SK-N-SH (cell line): ENCODE data around the gene HSD11B1. TPM values are rescaled to one million over a fixed set of nuclear protein-coding genes. Genes with fewer than 3 reads are reported as not detected.

Source experiments
- CTCF ChIA-PET: fragments of 300-600, 350-600 bp; formaldehyde crosslinking; extraction: SDS; loops from one replicate; lab custom pipeline; 2021; lab: Yijun Ruan, JAX
- POLR2A ChIA-PET: fragments of 350-600 bp; sonication (Branson Sonifier 250); formaldehyde crosslinking; extraction: SDS; loops from one replicate; lab custom pipeline; 2020; ENCODE audit warnings: antibody characterized with exemption, inconsistent platforms; lab: Yijun Ruan, JAX
- DNase-seq: peaks from one replicate; pipeline ENCODE4 v3.0.0; 2012
- H2AFZ ChIP-seq: fragments of 200-600 bp; sonication (generic); 2 replicates; pipeline ENCODE4 v1.8.1; 2016; ENCODE audit warnings: antibody characterized with exemption, mild to moderate bottlenecking, low read depth
- H3F3A ChIP-seq: fragments of 200-600 bp; sonication (generic); replicated peaks from 2 replicates; pipeline ENCODE3; 2016; ENCODE audit warnings: antibody characterized with exemption, mild to moderate bottlenecking; ENCODE audit not compliant: insufficient read depth
- H3K27ac ChIP-seq, 2 experiments: fragments of 200-500 bp in 1 of 2; fragments of 200-600 bp in 1 of 2; sonication (Bioruptor generic) in 1 of 2; sonication (generic), shearing (Covaris generic) in 1 of 2; 2 replicates each; pipeline versions ENCODE4 v1.5.1 to v1.6.1; 2014 to 2016; ENCODE audit warnings: low read depth in 2 of 2, inconsistent platforms in 1 of 2, low read length in 1 of 2, mild to moderate bottlenecking in 1 of 2, mixed read lengths in 1 of 2
- H3K27me3 ChIP-seq: fragments of 200-600 bp; sonication (generic), shearing (Covaris generic); 2 replicates; pipeline ENCODE4 v1.6.1; 2016; ENCODE audit warnings: mixed run types; ENCODE audit not compliant: insufficient read depth
- H3K36me3 ChIP-seq, 2 experiments: fragments of 200-500 bp in 1 of 2; fragments of 200-600 bp in 1 of 2; sonication (Bioruptor generic) in 1 of 2; sonication (generic) in 1 of 2; replicated peaks in 1 of 2; 2 replicates each; pipeline versions ENCODE3 to v1.5.1; 2014 to 2016; ENCODE audit warnings: low read length in 1 of 2, mild to moderate bottlenecking in 1 of 2; ENCODE audit not compliant: insufficient read depth in 2 of 2, control insufficient read depth in 1 of 2
- H3K4me1 ChIP-seq, 2 experiments: fragments of 200-500 bp in 1 of 2; fragments of 200-600 bp in 1 of 2; sonication (Bioruptor generic) in 1 of 2; sonication (generic), shearing (Covaris generic) in 1 of 2; 2 replicates each; pipeline versions ENCODE4 v1.5.1 to v1.6.1; 2014 to 2016; ENCODE audit warnings: low read depth in 1 of 2, low read length in 1 of 2, mixed run types in 1 of 2; ENCODE audit not compliant: insufficient read depth in 2 of 2, control insufficient read depth in 1 of 2
- H3K4me2 ChIP-seq: fragments of 200-600 bp; sonication (generic), shearing (Covaris generic); 2 replicates; pipeline ENCODE4 v1.6.1; 2017; ENCODE audit warnings: mixed run types
- H3K4me3 ChIP-seq, 2 experiments: fragments of 200-500 bp in 1 of 2; fragments of 200-600 bp in 1 of 2; sonication (Bioruptor generic) in 1 of 2; sonication (generic), shearing (Covaris generic) in 1 of 2; 2 replicates each; pipeline versions ENCODE4 v1.5.1 to v1.8.1; 2014 to 2016; ENCODE audit warnings: low read depth in 2 of 2, inconsistent platforms in 1 of 2, low read length in 1 of 2, mild to moderate bottlenecking in 1 of 2, mixed read lengths in 1 of 2, moderate library complexity in 1 of 2
- H3K79me2 ChIP-seq: fragments of 200-600 bp; sonication (generic); 2 replicates; pipeline ENCODE4 v1.8.1; 2017; ENCODE audit warnings: mild to moderate bottlenecking; ENCODE audit not compliant: insufficient read depth
- H3K9ac ChIP-seq: fragments of 200-600 bp; sonication (generic); 2 replicates; pipeline ENCODE4 v1.6.1; 2017; ENCODE audit warnings: mixed run types
- H3K9me2 ChIP-seq: fragments of 200-600 bp; sonication (generic); 2 replicates; pipeline ENCODE4 v1.6.1; 2017; ENCODE audit warnings: mixed run types
- H3K9me3 ChIP-seq: fragments of 200-600 bp; sonication (generic); 2 replicates; pipeline ENCODE4 v1.6.1; 2017; ENCODE audit warnings: mixed run types, mild to moderate bottlenecking, moderate library complexity
- H4K20me1 ChIP-seq: fragments of 200-600 bp; sonication (generic); 2 replicates; pipeline ENCODE4 v1.6.1; 2017; ENCODE audit warnings: mild to moderate bottlenecking, mixed run types; ENCODE audit not compliant: insufficient read depth
- CTCF ChIP-seq: fragments of 200-600 bp; sonication (generic); IDR thresholded peaks from 2 replicates; pipeline ENCODE4 v1.6.1; 2017; ENCODE audit warnings: antibody characterized with exemption, mild to moderate bottlenecking, moderate library complexity
- ELF1 ChIP-seq: IDR thresholded peaks from 2 replicates; pipeline ENCODE4 v1.4.0; 2012
- EP300 ChIP-seq, 2 experiments: IDR thresholded peaks; 2 replicates each; pipeline versions ENCODE4 v1.4.0 to v1.6.1; 2012; ENCODE audit warnings: borderline replicate concordance in 1 of 2, low read depth in 1 of 2, low read length in 1 of 2
- EZH2phosphoT487 ChIP-seq: fragments of 200-600 bp; sonication (generic); IDR thresholded peaks from 2 replicates; pipeline ENCODE4 v1.6.1; 2017; ENCODE audit warnings: low read depth, mixed run types, mild to moderate bottlenecking, antibody characterized with exemption, moderate library complexity, borderline replicate concordance
- FOSL2 ChIP-seq: IDR thresholded peaks from 2 replicates; pipeline ENCODE4 v1.4.0; 2012; ENCODE audit warnings: low read depth, mild to moderate bottlenecking, moderate library complexity, borderline replicate concordance
- FOXJ3 ChIP-seq: sonication (generic); formaldehyde crosslinking; IDR thresholded peaks from 2 replicates; pipeline ENCODE4 v1.5.1; 2020; ENCODE audit warnings: mild to moderate bottlenecking, missing genetic modification reagents
- GABPA ChIP-seq: IDR thresholded peaks from 2 replicates; pipeline ENCODE4 v1.4.0; 2012; ENCODE audit warnings: low read depth, mild to moderate bottlenecking
- IRF3 ChIP-seq: fragments of 150-350 bp; IDR thresholded peaks from 2 replicates; pipeline ENCODE4 v1.6.1; 2016; ENCODE audit warnings: mild to moderate bottlenecking, low read depth, low read length
- MEF2A ChIP-seq: IDR thresholded peaks from 2 replicates; pipeline ENCODE4 v1.4.0; 2012; ENCODE audit warnings: low read depth, borderline replicate concordance
- MXI1 ChIP-seq: IDR thresholded peaks from 2 replicates; pipeline ENCODE4 v1.6.1; 2012; ENCODE audit warnings: mild to moderate bottlenecking, low read depth, low read length, improper control_type of control experiment
- RAD21 ChIP-seq: IDR thresholded peaks from 2 replicates; pipeline ENCODE4 v1.6.1; 2012; ENCODE audit warnings: mild to moderate bottlenecking, low read length
- RCOR1 ChIP-seq: fragments of 150-350 bp; IDR thresholded peaks from 2 replicates; pipeline ENCODE4 v1.6.1; 2017; ENCODE audit warnings: antibody characterized with exemption, low read length
- RFX5 ChIP-seq: IDR thresholded peaks from 2 replicates; pipeline ENCODE4 v1.6.1; 2012; ENCODE audit warnings: mild to moderate bottlenecking, improper control_type of control experiment, low read length
- RXRA ChIP-seq: IDR thresholded peaks from 2 replicates; pipeline ENCODE4 v1.4.0; 2012; ENCODE audit warnings: low read depth, mild to moderate bottlenecking, borderline replicate concordance
- SIN3A ChIP-seq: IDR thresholded peaks from 2 replicates; pipeline ENCODE4 v1.6.1; 2012; ENCODE audit warnings: low read depth, mild to moderate bottlenecking, low read length, moderate library complexity, borderline replicate concordance
- TEAD4 ChIP-seq: IDR thresholded peaks from 2 replicates; pipeline ENCODE4 v1.4.0; 2012; ENCODE audit warnings: mild to moderate bottlenecking, borderline replicate concordance; ENCODE audit not compliant: insufficient read depth
- WGBS: methylation state at CpG from one replicate; pipeline ENCODE4 v1.1.6; 2017; ENCODE audit warnings: low lambda C conversion rate; 5-methylcytosine and 5-hydroxymethylcytosine counted together
- polyA plus RNA-seq, 3 experiments: library from polyadenylated mRNA; depleted of rRNA; stranded (reverse); fragments of >200 nt; gene quantifications; 2 replicates each; pipeline ENCODE4 v1.2.3, GENCODE V29; 2012
- TF ChIP-seq, protein P1 (sequence below): IDR thresholded peaks from 2 replicates; pipeline ENCODE4 v1.6.1; 2012; ENCODE audit warnings: mild to moderate bottlenecking, low read depth, low read length, moderate library complexity
- TF ChIP-seq, protein P2 (sequence below): IDR thresholded peaks from 2 replicates; pipeline ENCODE4; 2012
- TF ChIP-seq, protein P3 (sequence below): fragments of 150-350 bp; IDR thresholded peaks from 2 replicates; pipeline ENCODE4 v1.6.1; 2017; ENCODE audit warnings: antibody characterized with exemption, low read length, low read depth, borderline replicate concordance

Gene HSD11B1
- polyA plus RNA-seq, 1 of the 3 experiments (the other 2 are of a cell fraction): 0.23 TPM

DNA sequence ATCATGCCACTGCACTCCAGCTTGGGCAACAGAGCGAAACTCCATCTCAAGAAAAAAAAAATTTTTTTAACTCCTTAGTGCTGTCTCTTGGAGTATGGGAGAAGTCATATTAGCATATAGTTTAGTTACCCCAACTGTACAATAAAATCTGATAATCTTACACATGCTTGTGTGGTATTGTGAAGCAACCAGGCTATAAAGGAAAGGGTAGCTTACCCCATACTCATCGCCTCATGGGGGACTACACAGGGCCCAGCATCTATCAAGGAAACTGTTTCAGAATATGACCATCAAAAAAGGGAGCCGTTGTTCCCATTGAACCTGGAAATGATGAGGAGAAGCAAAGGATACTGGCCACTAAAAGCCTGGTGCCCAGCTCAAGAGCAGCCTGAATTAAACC is 48.2 kb downstream of the HSD11B1 start:
- ChIA-PET CTCF (interaction anchor here (0.6 to 1.1 kb wide), 2 partner anchors 10 to 831 kb away, joined by 3 read pairs; no protein-coding TSS in a partner anchor), POLR2A (no interaction called here)
- H3F3A ChIP-seq: peaks cover 5% of the 10 kb centered on the region
- WGBS: 88% methylated on average over 3 of the region's 3 CpGs
- H3K4me2 ChIP-seq: no peak overlapping the region
- H3K4me1 ChIP-seq: peaks cover 7 to 9% of the 10 kb centered on the region in 2 experiments; a peak in 2 of 4 replicates
- H3K27me3 ChIP-seq: no peaks in the 10 kb centered on the region
- no peak for DNase-seq
- no peaks in the 10 kb centered on the region for H3K36me3 ChIP-seq
- no peaks in the 10 kb centered on the region for H4K20me1 ChIP-seq
- no peak overlapping the region for H2AFZ ChIP-seq
- no peak overlapping the region for H3K27ac ChIP-seq
- no peak overlapping the region for H3K4me3 ChIP-seq
- no peaks in the 10 kb centered on the region for H3K9me3 ChIP-seq
- TF ChIP-seq, protein P1, sequence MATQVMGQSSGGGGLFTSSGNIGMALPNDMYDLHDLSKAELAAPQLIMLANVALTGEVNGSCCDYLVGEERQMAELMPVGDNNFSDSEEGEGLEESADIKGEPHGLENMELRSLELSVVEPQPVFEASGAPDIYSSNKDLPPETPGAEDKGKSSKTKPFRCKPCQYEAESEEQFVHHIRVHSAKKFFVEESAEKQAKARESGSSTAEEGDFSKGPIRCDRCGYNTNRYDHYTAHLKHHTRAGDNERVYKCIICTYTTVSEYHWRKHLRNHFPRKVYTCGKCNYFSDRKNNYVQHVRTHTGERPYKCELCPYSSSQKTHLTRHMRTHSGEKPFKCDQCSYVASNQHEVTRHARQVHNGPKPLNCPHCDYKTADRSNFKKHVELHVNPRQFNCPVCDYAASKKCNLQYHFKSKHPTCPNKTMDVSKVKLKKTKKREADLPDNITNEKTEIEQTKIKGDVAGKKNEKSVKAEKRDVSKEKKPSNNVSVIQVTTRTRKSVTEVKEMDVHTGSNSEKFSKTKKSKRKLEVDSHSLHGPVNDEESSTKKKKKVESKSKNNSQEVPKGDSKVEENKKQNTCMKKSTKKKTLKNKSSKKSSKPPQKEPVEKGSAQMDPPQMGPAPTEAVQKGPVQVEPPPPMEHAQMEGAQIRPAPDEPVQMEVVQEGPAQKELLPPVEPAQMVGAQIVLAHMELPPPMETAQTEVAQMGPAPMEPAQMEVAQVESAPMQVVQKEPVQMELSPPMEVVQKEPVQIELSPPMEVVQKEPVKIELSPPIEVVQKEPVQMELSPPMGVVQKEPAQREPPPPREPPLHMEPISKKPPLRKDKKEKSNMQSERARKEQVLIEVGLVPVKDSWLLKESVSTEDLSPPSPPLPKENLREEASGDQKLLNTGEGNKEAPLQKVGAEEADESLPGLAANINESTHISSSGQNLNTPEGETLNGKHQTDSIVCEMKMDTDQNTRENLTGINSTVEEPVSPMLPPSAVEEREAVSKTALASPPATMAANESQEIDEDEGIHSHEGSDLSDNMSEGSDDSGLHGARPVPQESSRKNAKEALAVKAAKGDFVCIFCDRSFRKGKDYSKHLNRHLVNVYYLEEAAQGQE: no peak
- no peak for TF ChIP-seq SIN3A
- no peak for TF ChIP-seq MXI1
- no peak for TF ChIP-seq GABPA
- TF ChIP-seq EZH2phosphoT487: no peak
- no peak for TF ChIP-seq RCOR1
- TF ChIP-seq ELF1: no peak
- no peak for TF ChIP-seq EP300 (IDR thresholded peaks at IDR 0.05; ENCODE audit: borderline replicate concordance in 1 of 2, low read depth in 1 of 2, low read length in 1 of 2)
- no peak for TF ChIP-seq RAD21
- TF ChIP-seq, protein P2, sequence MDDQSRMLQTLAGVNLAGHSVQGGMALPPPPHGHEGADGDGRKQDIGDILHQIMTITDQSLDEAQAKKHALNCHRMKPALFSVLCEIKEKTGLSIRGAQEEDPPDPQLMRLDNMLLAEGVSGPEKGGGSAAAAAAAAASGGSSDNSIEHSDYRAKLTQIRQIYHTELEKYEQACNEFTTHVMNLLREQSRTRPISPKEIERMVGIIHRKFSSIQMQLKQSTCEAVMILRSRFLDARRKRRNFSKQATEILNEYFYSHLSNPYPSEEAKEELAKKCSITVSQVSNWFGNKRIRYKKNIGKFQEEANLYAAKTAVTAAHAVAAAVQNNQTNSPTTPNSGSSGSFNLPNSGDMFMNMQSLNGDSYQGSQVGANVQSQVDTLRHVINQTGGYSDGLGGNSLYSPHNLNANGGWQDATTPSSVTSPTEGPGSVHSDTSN: no peak
- TF ChIP-seq RFX5: no peak
- TF ChIP-seq, protein P3, sequence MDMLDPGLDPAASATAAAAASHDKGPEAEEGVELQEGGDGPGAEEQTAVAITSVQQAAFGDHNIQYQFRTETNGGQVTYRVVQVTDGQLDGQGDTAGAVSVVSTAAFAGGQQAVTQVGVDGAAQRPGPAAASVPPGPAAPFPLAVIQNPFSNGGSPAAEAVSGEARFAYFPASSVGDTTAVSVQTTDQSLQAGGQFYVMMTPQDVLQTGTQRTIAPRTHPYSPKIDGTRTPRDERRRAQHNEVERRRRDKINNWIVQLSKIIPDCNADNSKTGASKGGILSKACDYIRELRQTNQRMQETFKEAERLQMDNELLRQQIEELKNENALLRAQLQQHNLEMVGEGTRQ: no peak
- no peak for TF ChIP-seq TEAD4
- TF ChIP-seq FOSL2: no peak
- TF ChIP-seq FOXJ3 (CRISPR knock-in tag): no peak
- no peak for TF ChIP-seq MEF2A
- no peak for TF ChIP-seq CTCF
- TF ChIP-seq RXRA: no peak
- no peak for TF ChIP-seq IRF3
- H3K9me2 ChIP-seq: no peaks in the 10 kb centered on the region
- H3K9ac ChIP-seq: no peak overlapping the region
- H3K79me2 ChIP-seq: no peaks in the 10 kb centered on the region
